Peyer's patch (tissue), 4 donors: ENCODE measurements around the gene LCA5L. TPM values are rescaled to one million over a fixed set of nuclear protein-coding genes. Genes with fewer than 3 reads are reported as not detected.
"Not testable (repeated sequence)": the region's sequence is repeated elsewhere in the genome, so short reads cannot be mapped to it uniquely, and the experiment has no call there.

Experiments
- DNase-seq, 3 donors: peaks; one replicate each; pipeline ENCODE4 v3.0.0-alpha.2; 2017 to 2019
- H3K27ac ChIP-seq, 4 donors: fragments of 200-600 bp; sonication (generic); one replicate each; pipeline ENCODE4 v1.5.1; 2016 to 2019
- H3K27me3 ChIP-seq, 2 donors: fragments of 200-600 bp; sonication (generic); one replicate each; pipeline ENCODE4 v1.5.1; 2019
- H3K36me3 ChIP-seq, 3 donors: fragments of 200-600 bp; sonication (generic); one replicate each; pipeline ENCODE4 v1.5.1; 2016 to 2019
- H3K4me1 ChIP-seq, 4 donors: fragments of 200-600 bp; sonication (generic); one replicate each; pipeline ENCODE4 v1.5.1; 2016 to 2019
- H3K4me3 ChIP-seq, 4 donors: fragments of 200-600 bp; sonication (generic); 1 replicate in 3 of 4; 2 replicates in 1 of 4; pipeline ENCODE4 v1.5.1; 2016 to 2019; ENCODE audit warnings: mild to moderate bottlenecking in 1 of 4
- H3K9me3 ChIP-seq, 4 donors: fragments of 200-600 bp; sonication (generic); one replicate each; pipeline ENCODE4 v1.5.1; 2016 to 2019; ENCODE audit warnings: mild to moderate bottlenecking in 1 of 4
- POLR2A ChIP-seq, 2 donors: fragments of 450-650 bp; IDR thresholded peaks; one replicate each; pipeline ENCODE4 v1.5.1; 2017; ENCODE audit warnings: antibody characterized with exemption in 2 of 2, mild to moderate bottlenecking in 2 of 2, moderate library complexity in 2 of 2
- total RNA-seq, 4 donors: library from RNA; depleted of rRNA; stranded (reverse); fragments of >200 nt; gene quantifications; one replicate each; pipeline ENCODE4 v1.1.0, GENCODE V29; 2016
- TF ChIP-seq, protein P1 (sequence below), 6 experiments: fragments of 450-650 bp in 4 of 6; fragments of 200-600 bp in 2 of 6; sonication (generic) in 1 of 6; IDR thresholded peaks; one replicate each; pipeline ENCODE4 v1.5.1; 2017 to 2019; ENCODE audit warnings: antibody characterized with exemption in 6 of 6, mild to moderate bottlenecking in 3 of 6, moderate library complexity in 1 of 6

LCA5L gene
- total RNA-seq, 4 donors from 2014 or later, result 0.88 to 2.0 TPM; not detected in 2

DNA sequence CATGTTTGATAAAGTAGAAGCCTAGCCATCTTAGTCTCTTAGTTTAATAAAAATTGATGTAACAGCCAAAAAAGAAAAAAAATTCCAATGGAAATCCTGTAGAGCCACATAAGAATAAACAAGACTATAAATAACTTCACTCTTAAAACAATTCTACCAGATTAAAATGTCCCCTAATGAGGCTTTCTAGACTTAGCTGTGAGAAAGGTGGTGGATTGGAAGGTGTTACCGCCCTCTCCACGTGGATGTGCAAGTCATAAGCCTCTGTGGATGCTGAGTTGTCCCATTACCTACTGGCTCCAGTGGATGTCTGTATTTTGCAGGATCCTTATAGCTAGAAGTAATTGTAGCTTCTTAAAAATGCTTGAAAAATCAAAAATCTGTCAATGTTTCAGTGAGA is 14.6 kb downstream of the LCA5L start:
- Histone ChIP-seq H3K36me3 (no peaks in the 10 kb centered on the region), H3K9me3 (no peaks in the 10 kb centered on the region), H3K4me1 (no peaks in the 10 kb centered on the region), H3K27ac (no peak overlapping the region), H3K27me3 (no peaks in the 10 kb centered on the region), H3K4me3 (no peak overlapping the region)
- TF ChIP-seq, protein P1, sequence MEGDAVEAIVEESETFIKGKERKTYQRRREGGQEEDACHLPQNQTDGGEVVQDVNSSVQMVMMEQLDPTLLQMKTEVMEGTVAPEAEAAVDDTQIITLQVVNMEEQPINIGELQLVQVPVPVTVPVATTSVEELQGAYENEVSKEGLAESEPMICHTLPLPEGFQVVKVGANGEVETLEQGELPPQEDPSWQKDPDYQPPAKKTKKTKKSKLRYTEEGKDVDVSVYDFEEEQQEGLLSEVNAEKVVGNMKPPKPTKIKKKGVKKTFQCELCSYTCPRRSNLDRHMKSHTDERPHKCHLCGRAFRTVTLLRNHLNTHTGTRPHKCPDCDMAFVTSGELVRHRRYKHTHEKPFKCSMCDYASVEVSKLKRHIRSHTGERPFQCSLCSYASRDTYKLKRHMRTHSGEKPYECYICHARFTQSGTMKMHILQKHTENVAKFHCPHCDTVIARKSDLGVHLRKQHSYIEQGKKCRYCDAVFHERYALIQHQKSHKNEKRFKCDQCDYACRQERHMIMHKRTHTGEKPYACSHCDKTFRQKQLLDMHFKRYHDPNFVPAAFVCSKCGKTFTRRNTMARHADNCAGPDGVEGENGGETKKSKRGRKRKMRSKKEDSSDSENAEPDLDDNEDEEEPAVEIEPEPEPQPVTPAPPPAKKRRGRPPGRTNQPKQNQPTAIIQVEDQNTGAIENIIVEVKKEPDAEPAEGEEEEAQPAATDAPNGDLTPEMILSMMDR (IDR thresholded peaks at IDR 0.05), result no peak
- no peak for TF ChIP-seq POLR2A (IDR thresholded peaks at IDR 0.05)
- no peak for DNase-seq

DNA sequence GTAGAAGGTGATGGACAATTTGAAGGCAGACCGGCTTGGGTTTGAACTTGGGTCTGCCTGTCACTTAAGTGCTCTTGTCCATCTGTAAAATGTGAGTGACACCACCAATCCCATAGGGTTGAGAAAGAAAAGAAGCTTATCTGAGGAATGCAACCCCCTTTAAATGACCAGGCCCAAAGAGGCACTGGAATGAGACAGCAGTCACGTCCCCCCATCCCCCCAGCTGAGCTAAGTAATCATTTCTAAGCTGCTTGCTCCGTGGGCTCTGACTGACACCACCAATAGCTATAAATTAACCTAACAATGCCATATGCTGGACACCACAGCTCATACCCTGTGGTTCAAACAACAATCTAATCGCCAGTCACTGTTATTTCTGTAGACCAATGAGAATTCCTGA is 15.1 kb downstream of the LCA5L start:
- TF ChIP-seq, protein P1 (IDR thresholded peaks at IDR 0.05), result no peak
- no peak for TF ChIP-seq POLR2A (IDR thresholded peaks at IDR 0.05)

DNA sequence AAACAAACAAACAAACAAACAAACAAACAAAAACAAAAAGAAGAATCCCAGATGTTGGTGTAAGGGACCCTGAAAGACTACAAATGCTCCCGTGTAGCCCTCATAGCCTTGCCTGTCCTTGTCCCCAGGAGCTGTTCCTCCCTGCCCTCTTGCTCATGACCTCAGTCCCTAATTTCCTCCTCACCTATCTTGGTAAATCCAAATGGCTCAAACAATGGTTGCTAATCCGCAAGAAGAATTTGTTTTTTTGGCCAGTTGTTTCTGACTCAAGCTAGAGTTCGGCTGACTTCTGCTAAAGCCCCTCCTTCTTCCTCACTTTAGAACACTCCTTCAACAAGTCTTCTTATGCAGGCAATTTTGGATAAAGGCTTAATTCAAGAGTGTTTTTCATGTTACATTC is 15.6 kb downstream of the LCA5L start:
- TF ChIP-seq, protein P1 (IDR thresholded peaks at IDR 0.05), result no peak
- TF ChIP-seq POLR2A (IDR thresholded peaks at IDR 0.05), result no peak
- no peaks in the 10 kb centered on the region for H3K4me1 ChIP-seq
- no peak for DNase-seq
- H3K4me3 ChIP-seq, result no peak overlapping the region
- no peak overlapping the region for H3K27ac ChIP-seq
- no peaks in the 10 kb centered on the region for H3K36me3 ChIP-seq
- no peaks in the 10 kb centered on the region for H3K9me3 ChIP-seq
- H3K27me3 ChIP-seq, result no peaks in the 10 kb centered on the region

More for the DNA sequence above, 15.1 kb downstream of the LCA5L start:
- Histone ChIP-seq H3K27ac (no peak overlapping the region), H3K27me3 (no peaks in the 10 kb centered on the region), H3K4me3 (no peak overlapping the region), H3K4me1 (no peaks in the 10 kb centered on the region), H3K36me3 (no peaks in the 10 kb centered on the region), H3K9me3 (no peaks in the 10 kb centered on the region)
- no peak for DNase-seq

DNA sequence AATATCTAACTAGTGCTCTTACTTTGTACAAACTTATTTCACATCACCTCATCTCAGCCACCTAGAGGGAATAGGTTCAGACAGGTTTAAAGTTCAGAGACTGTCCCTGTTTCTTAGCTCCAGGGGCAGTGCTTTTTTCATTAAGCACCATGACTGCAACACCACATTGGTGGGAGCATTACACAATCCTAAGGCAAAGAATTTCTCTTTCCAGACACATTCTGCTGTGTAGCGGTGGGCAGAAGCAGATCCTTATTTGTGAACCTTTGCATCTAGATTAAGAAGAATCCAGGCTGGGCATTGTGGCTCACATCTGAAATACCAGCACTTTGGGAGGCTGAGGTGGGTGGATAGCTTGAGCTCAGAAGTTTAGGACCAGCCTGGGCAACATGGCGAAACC is 16.1 kb downstream of the LCA5L start:
- no peak for DNase-seq
- H3K4me1 ChIP-seq, result no peaks in the 10 kb centered on the region
- H3K27me3 ChIP-seq, result no peaks in the 10 kb centered on the region
- no peak overlapping the region for H3K4me3 ChIP-seq
- no peaks in the 10 kb centered on the region for H3K9me3 ChIP-seq
- no peaks in the 10 kb centered on the region for H3K36me3 ChIP-seq
- no peak overlapping the region for H3K27ac ChIP-seq
- no peak for TF ChIP-seq POLR2A (IDR thresholded peaks at IDR 0.05)
- TF ChIP-seq, protein P1 (IDR thresholded peaks at IDR 0.05), result no peak

DNA sequence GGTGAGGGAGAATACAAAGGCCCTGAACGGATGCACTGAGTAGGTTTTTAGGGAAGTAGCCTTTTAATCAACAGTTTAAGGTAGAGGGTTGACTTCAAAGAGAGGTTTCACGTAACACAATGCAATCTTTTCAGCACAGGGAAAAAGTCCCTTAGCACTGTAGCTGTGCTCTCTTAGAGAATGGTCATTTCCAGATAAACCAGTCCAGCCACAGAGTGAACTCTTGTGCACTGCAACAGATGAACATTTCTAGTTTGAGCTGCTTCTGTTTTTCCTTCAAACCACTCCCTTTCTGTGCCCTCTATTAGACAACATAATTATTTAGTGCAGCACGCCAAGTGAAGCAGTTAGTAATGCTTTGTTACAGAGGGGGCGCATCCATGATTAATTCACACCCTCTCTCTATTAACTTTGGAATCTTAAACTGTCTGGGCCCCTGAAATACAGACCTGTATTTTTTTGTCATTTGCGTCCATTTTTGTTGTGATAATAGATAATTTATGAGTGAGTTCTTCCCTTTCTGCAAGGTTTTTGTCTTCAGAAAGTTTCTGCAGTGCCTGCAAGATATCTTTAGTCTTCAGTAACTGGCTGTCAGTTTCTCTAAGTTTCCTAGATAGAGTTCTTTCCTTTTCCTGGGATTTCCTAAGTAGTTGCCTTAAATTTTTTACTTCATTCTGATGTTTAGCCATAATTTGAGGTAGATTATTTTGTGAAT is 22.9 kb downstream of the LCA5L start:
- no peaks in the 10 kb centered on the region for H3K9me3 ChIP-seq

DNA sequence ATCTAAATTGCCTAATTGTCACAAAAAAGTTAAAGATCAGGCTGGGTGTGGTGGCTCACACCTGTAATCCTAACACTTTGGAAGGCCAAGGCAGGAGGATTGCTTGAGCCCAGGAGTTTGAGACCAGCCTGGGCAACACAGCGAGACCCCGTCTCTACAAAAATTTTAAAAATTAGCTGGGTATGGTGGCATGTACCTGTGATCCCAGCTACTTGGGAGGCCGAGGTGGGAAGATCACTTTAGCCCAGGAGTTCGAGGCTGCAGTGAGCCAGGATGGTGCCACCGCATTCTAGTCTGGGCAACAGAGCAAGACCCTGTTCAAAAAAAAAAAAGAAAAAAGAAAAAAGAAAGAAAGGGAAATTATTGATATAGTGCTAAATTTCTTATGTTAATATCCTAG is 26.4 kb downstream of the LCA5L start:
- not testable (repeated sequence) for H3K9me3 ChIP-seq, H3K4me1 ChIP-seq, DNase-seq, H3K4me3 ChIP-seq, H3K27me3 ChIP-seq, H3K27ac ChIP-seq, H3K36me3 ChIP-seq

More for the DNA sequence above, 22.9 kb downstream of the LCA5L start:
- Histone ChIP-seq H3K4me1 (no peaks in the 10 kb centered on the region), H3K36me3 (no peaks in the 10 kb centered on the region), H3K27ac (no peak overlapping the region), H3K4me3 (no peak overlapping the region), H3K27me3 (no peaks in the 10 kb centered on the region)
- DNase-seq, result no peak
- no peak for TF ChIP-seq POLR2A (IDR thresholded peaks at IDR 0.05)
- TF ChIP-seq, protein P1 (IDR thresholded peaks at IDR 0.05), result no peak
